ENCODE data around the gene DDX60.
"Not testable (repeated sequence)": the region's sequence is repeated elsewhere in the genome, so short reads cannot be mapped to it uniquely, and the experiment has no call there.

DNA sequence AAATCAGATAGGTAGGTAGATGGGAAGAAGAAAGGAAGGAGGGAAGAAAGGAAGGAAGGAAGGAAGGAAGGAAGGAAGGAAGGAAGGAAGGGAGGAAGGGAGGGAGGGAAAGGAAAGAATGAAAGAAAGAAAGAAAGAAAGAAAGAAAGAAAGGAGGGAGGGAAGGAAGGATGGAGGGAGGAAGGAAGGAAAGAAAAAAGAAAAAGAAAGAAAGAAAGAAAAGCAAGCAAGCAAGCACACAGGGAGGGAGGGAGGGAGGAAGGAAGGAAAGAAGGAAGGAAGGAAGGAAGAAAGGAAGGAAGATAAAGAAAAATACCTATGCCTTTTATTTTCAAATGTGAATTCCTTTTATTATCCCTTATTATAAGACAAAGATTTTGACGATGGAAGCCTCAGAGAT, 32.7 kb downstream of the DDX60 start:
- not testable (repeated sequence) for TF ChIP-seq POLR2A, CTCF (IDR thresholded peaks at IDR 0.05)
